Right lobe of liver (tissue), 6 donors: ENCODE measurements around the gene KCNJ12. TPM values are rescaled to one million over a fixed set of nuclear protein-coding genes. Genes with fewer than 3 reads are reported as not detected.
A peak's percentile ranks its signal among the peaks of the same experiment; 100 is the strongest.
"Not testable (repeated sequence)": the region's sequence is repeated elsewhere in the genome, so short reads cannot be mapped to it uniquely, and the experiment has no call there.

ENCODE experiments used
- ATAC-seq, 4 donors: fragments of 200-7000 bp; cut with Tn5 transposase; one replicate each; pipeline ENCODE4 v1.9.1; 2020; ENCODE audit warnings: mild to moderate bottlenecking in 4 of 4, moderate library complexity in 4 of 4
- DNase-seq, 3 donors: peaks; one replicate each; pipeline ENCODE4 v3.0.0-alpha.2; 2020
- H3K27ac ChIP-seq, 3 donors: fragments of 200-600 bp; one replicate each; pipeline ENCODE4 v1.8.0; 2022
- H3K27me3 ChIP-seq, 2 donors: fragments of 200-600 bp; one replicate each; pipeline ENCODE4 v1.8.0; 2022
- H3K36me3 ChIP-seq, 4 donors: fragments of 200-600 bp; sonication (generic) in 1 of 4; one replicate each; pipeline versions ENCODE4 v1.5.1 to v1.8.0; 2017 to 2022; ENCODE audit warnings: control low read depth in 1 of 4
- H3K4me1 ChIP-seq, 4 donors: fragments of 200-600 bp; sonication (generic) in 1 of 4; one replicate each; pipeline versions ENCODE4 v1.5.1 to v1.8.0; 2017 to 2022; ENCODE audit warnings: control low read depth in 1 of 4
- H3K4me3 ChIP-seq, 3 donors: fragments of 200-600 bp; one replicate each; pipeline ENCODE4 v1.8.0; 2022
- H3K9me3 ChIP-seq, 4 donors: fragments of 200-600 bp; sonication (generic) in 1 of 4; one replicate each; pipeline versions ENCODE4 v1.5.1 to v1.8.0; 2017 to 2022; ENCODE audit warnings: control low read depth in 1 of 4
- CTCF ChIP-seq, 4 donors: fragments of 200-600 bp in 3 of 4; fragments of 450-650 bp in 1 of 4; IDR thresholded peaks; one replicate each; pipeline versions ENCODE4 v1.5.1 to v1.8.0; 2016 to 2022; ENCODE audit warnings: antibody characterized with exemption in 4 of 4, mild to moderate bottlenecking in 2 of 4
- POLR2A ChIP-seq: fragments of 450-650 bp; IDR thresholded peaks from one replicate; pipeline ENCODE4 v1.6.1; 2017; ENCODE audit warnings: antibody characterized with exemption, mild to moderate bottlenecking
- WGBS: methylation state at CpG from one replicate; pipeline ENCODE4 v1.1.6; 2018; ENCODE audit warnings: low coverage, low lambda C conversion rate; ENCODE audit not compliant: insufficient coverage; ENCODE audit errors: missing lambda C conversion rate; 5-methylcytosine and 5-hydroxymethylcytosine counted together
- intact Hi-C, 2 donors: fragments of 100-400 bp; cut with DNase I; formaldehyde crosslinking; loops; one replicate each; pipeline versions ENCODE4 v1.11.2 to v1.14.1; 2022
- total RNA-seq, 6 experiments: library from RNA; depleted of rRNA in 2 of 6; stranded (reverse); fragments of >200 nt in 2 of 6; fragmentation: NEBNext Ultra II Directional in 3 of 6; extraction: Animal tissue kit (Norgen Biotek cat#: 25700) in 3 of 6; gene quantifications; one replicate each; pipeline versions ENCODE4 v1.1.0 to v1.2.4, GENCODE V29; 2016 to 2023
- donor health status: DM: no; HTN: yes; CAD: no.
- donor health status: DM: no; HTN: no; CAD: no.
- donor health status: DM: no; HTN: no; CAD: no.
- donor health status: DM: no; HTN: yes; CAD: no.
- donor health status: DM: no; HTN: yes; CAD: no.

The KCNJ12 gene
- total RNA-seq, 6 experiments from 2014 or later = 0.07 to 2.2 (median 0.23) TPM

- H3K27me3 ChIP-seq, H3K27ac ChIP-seq, intact Hi-C loops, H3K4me3 ChIP-seq, H3K36me3 ChIP-seq, DNase-seq, H3K4me1 ChIP-seq, H3K9me3 ChIP-seq: not testable (repeated sequence)
- peak in 1 of 4 donors; percentile 18 for ATAC-seq
- WGBS = 31% methylated on average over 11 of the region's 15 CpGs
Measured at GRCh38 chr17:21436883-21437836, 61.0 kb downstream of the KCNJ12 start.

GRCh38 chr17:21438316-21439014, 62.3 kb downstream of the KCNJ12 start:
- H3K4me1 ChIP-seq, H3K36me3 ChIP-seq, DNase-seq, intact Hi-C loops, H3K27me3 ChIP-seq, H3K27ac ChIP-seq, H3K4me3 ChIP-seq, H3K9me3 ChIP-seq, ATAC-seq: not testable (repeated sequence)
- WGBS = 11% methylated on average over 2 of the region's 6 CpGs

GRCh38 chr17:21439015-21439336, 62.8 kb downstream of the KCNJ12 start:
- H3K4me3 ChIP-seq, H3K4me1 ChIP-seq, H3K9me3 ChIP-seq, intact Hi-C loops, H3K27me3 ChIP-seq, H3K27ac ChIP-seq, H3K36me3 ChIP-seq, DNase-seq: not testable (repeated sequence)
- WGBS = 74% methylated on average over 3 of the region's 5 CpGs
- peak in 1 of 4 donors; percentile 30 for ATAC-seq

- no peaks in the 10 kb centered on the region for H3K36me3 ChIP-seq
- H3K4me1 ChIP-seq = no peaks in the 10 kb centered on the region
- ATAC-seq = no peak
- no peak for TF ChIP-seq CTCF (IDR thresholded peaks at IDR 0.05)
- no peak for TF ChIP-seq POLR2A
- H3K27me3 ChIP-seq = no peaks in the 10 kb centered on the region
- H3K4me3 ChIP-seq = no peak overlapping the region
- no peak overlapping the region for H3K27ac ChIP-seq
- intact Hi-C loops = loop anchor here in 1 of 2 donors (10.0 kb wide), 1 partner anchor 170 kb away; no protein-coding TSS in a partner anchor
- DNase-seq = no peak
- WGBS = 76% methylated on average over 8 of the region's 9 CpGs
- no peaks in the 10 kb centered on the region for H3K9me3 ChIP-seq
Measured at GRCh38 chr17:21445091-21445650, 69.0 kb downstream of the KCNJ12 start.

GRCh38 chr17:21447552-21447951, 71.4 kb downstream of the KCNJ12 start:
- 72% methylated on average over 4 of the region's 4 CpGs for WGBS
- not testable (repeated sequence) for H3K9me3 ChIP-seq, H3K27me3 ChIP-seq, H3K36me3 ChIP-seq, H3K4me1 ChIP-seq, H3K27ac ChIP-seq, ATAC-seq, DNase-seq, H3K4me3 ChIP-seq
- intact Hi-C loops = loop anchor here in 1 of 2 donors (10.0 kb wide), 1 partner anchor 173 kb away; no protein-coding TSS in a partner anchor

GRCh38 chr17:21449891-21450290, 73.7 kb downstream of the KCNJ12 start:
- H3K4me1 ChIP-seq, H3K4me3 ChIP-seq, H3K27me3 ChIP-seq, DNase-seq, H3K27ac ChIP-seq, H3K36me3 ChIP-seq, H3K9me3 ChIP-seq: not testable (repeated sequence)
- 50% methylated on average over 3 of the region's 3 CpGs for WGBS
- ATAC-seq = peak; percentile 53 to 67 (median 63)
- peak; percentile 23 to 49 (median 41) for TF ChIP-seq CTCF (IDR thresholded peaks at IDR 0.05)
- intact Hi-C loops = loop anchor here (10.0 kb wide), 2 partner anchors 65 to 175 kb away; no protein-coding TSS in a partner anchor
